IMR-90 (cell line): ENCODE data around the gene PM20D1. TPM values are rescaled to one million over a fixed set of nuclear protein-coding genes. Genes with fewer than 3 reads are reported as not detected.

Experiments
- ATAC-seq: fragments of 200-7000 bp; cut with Tn5 transposase; 2 replicates; pipeline ENCODE4 v1.9.1; 2020; ENCODE audit warnings: low read depth, mild to moderate bottlenecking, moderate library complexity
- BruUV-seq: library from RNA; stranded (reverse); fragments of 400-500 nt; replicated peaks from 2 replicates; lab custom pipeline; 2021; lab: Mats Ljungman, UMichigan
- CTCF ChIA-PET: fragments of 300-600 bp; formaldehyde crosslinking; extraction: SDS; loops from one replicate; lab custom pipeline; 2021; ENCODE audit warnings: antibody characterized with exemption; lab: Yijun Ruan, JAX
- POLR2A ChIA-PET: fragments of 300-600 bp; sonication (Branson Sonifier 250); formaldehyde crosslinking; loops from one replicate; lab custom pipeline; 2022; ENCODE audit warnings: antibody characterized with exemption; ENCODE audit not compliant: unreplicated experiment; lab: Charles Lee
- DNase-seq: peaks from one replicate; pipeline ENCODE4 v3.0.0; 2013
- H2AFZ ChIP-seq: replicated peaks from 2 replicates; pipeline ENCODE3; 2013; ENCODE audit warnings: low read length, mild to moderate bottlenecking; ENCODE audit not compliant: poor library complexity
- H2AK5ac ChIP-seq: 2 replicates; pipeline ENCODE4 v1.6.1; 2013; ENCODE audit warnings: low read depth, low read length, inconsistent platforms
- H2AK9ac ChIP-seq: replicated peaks from 2 replicates; pipeline ENCODE3; 2013; ENCODE audit warnings: mild to moderate bottlenecking, low read depth, low read length, moderate library complexity; ENCODE audit not compliant: poor library complexity
- H2BK120ac ChIP-seq: 2 replicates; pipeline ENCODE4 v1.6.1; 2013; ENCODE audit warnings: low read depth, low read length, inconsistent platforms
- H2BK15ac ChIP-seq: 3 replicates; pipeline ENCODE4 v1.6.1; 2013; ENCODE audit warnings: low read depth, low read length, inconsistent platforms
- H2BK20ac ChIP-seq: 2 replicates; pipeline ENCODE4 v1.6.1; 2013; ENCODE audit warnings: low read depth, mild to moderate bottlenecking, inconsistent platforms, low read length, moderate library complexity
- H2BK5ac ChIP-seq: 2 replicates; pipeline ENCODE4 v1.6.1; 2013; ENCODE audit warnings: mild to moderate bottlenecking, low read depth, low read length, inconsistent platforms; ENCODE audit not compliant: poor library complexity, severe bottlenecking
- H3K14ac ChIP-seq: replicated peaks from 2 replicates; pipeline ENCODE4 v1.6.1; 2013; ENCODE audit warnings: low read depth, low read length, inconsistent platforms
- H3K18ac ChIP-seq: 2 replicates; pipeline ENCODE4 v1.6.1; 2013; ENCODE audit warnings: low read depth, low read length, control low read depth
- H3K23ac ChIP-seq: 2 replicates; pipeline ENCODE4 v1.6.1; 2013; ENCODE audit warnings: low read depth, low read length, inconsistent platforms
- H3K27ac ChIP-seq: 2 replicates; pipeline ENCODE4 v1.5.1; 2013; ENCODE audit warnings: mild to moderate bottlenecking, control low read depth, low read length; ENCODE audit not compliant: insufficient read depth
- H3K27me3 ChIP-seq: 2 replicates; pipeline ENCODE4 v1.6.1; 2013; ENCODE audit warnings: low read length; ENCODE audit not compliant: control insufficient read depth, insufficient read depth
- H3K36me3 ChIP-seq: 2 replicates; pipeline ENCODE4 v1.6.1; 2013; ENCODE audit warnings: low read length, mixed read lengths; ENCODE audit not compliant: control insufficient read depth, insufficient read depth
- H3K4ac ChIP-seq: 2 replicates; pipeline ENCODE4 v1.6.1; 2013; ENCODE audit warnings: low read depth, low read length, inconsistent platforms
- H3K4me1 ChIP-seq: 2 replicates; pipeline ENCODE4 v1.6.1; 2013; ENCODE audit warnings: low read length, mixed read lengths; ENCODE audit not compliant: control insufficient read depth, insufficient read depth
- H3K4me2 ChIP-seq: 2 replicates; pipeline ENCODE4 v1.6.1; 2013; ENCODE audit warnings: low read depth, mild to moderate bottlenecking, control low read depth, low read length, moderate library complexity
- H3K4me3 ChIP-seq: 2 replicates; pipeline ENCODE4 v1.5.1; 2013; ENCODE audit warnings: low read depth, mild to moderate bottlenecking, control low read depth, low read length, moderate library complexity; ENCODE audit not compliant: insufficient read depth
- H3K56ac ChIP-seq: 2 replicates; pipeline ENCODE4 v1.6.1; 2013; ENCODE audit warnings: low read length, inconsistent platforms; ENCODE audit not compliant: insufficient read depth; ENCODE audit errors: extremely low read depth
- H3K79me1 ChIP-seq, 2 experiments: 2 replicates each; pipeline ENCODE4 v1.6.1; 2013; ENCODE audit warnings: low read length in 2 of 2, inconsistent platforms in 1 of 2, low read depth in 1 of 2
- H3K9ac ChIP-seq: 2 replicates; pipeline ENCODE4 v1.6.1; 2013; ENCODE audit warnings: low read depth, low read length, control low read depth
- H3K9me1 ChIP-seq: 2 replicates; pipeline ENCODE4 v1.6.1; 2013; ENCODE audit warnings: low read length, inconsistent platforms; ENCODE audit not compliant: insufficient read depth
- H3K9me3 ChIP-seq: 2 replicates; pipeline ENCODE4 v1.6.1; 2013; ENCODE audit warnings: low read length; ENCODE audit not compliant: control insufficient read depth, insufficient read depth
- H4K20me1 ChIP-seq: 2 replicates; pipeline ENCODE4 v1.6.1; 2013; ENCODE audit warnings: low read length, inconsistent platforms; ENCODE audit not compliant: insufficient read depth
- H4K5ac ChIP-seq: 2 replicates; pipeline ENCODE4 v1.6.1; 2013; ENCODE audit warnings: mild to moderate bottlenecking, low read depth, low read length, control low read depth
- H4K8ac ChIP-seq, 2 experiments: 2 replicates each; pipeline ENCODE4 v1.6.1; 2013; ENCODE audit warnings: low read depth in 2 of 2, low read length in 2 of 2, control low read depth in 1 of 2, inconsistent platforms in 1 of 2
- H4K91ac ChIP-seq: 2 replicates; pipeline ENCODE4 v1.6.1; 2013; ENCODE audit warnings: low read depth, low read length, inconsistent platforms; ENCODE audit not compliant: insufficient read depth
- BHLHE40 ChIP-seq: fragments of 150-350 bp; IDR thresholded peaks from 2 replicates; pipeline ENCODE4 v1.6.1; 2016; ENCODE audit warnings: mild to moderate bottlenecking, low read depth, low read length
- CEBPB ChIP-seq: IDR thresholded peaks from 2 replicates; pipeline ENCODE4 v1.6.1; 2012; ENCODE audit warnings: low read depth, low read length, improper control_type of control experiment
- CHD1 ChIP-seq: IDR thresholded peaks from 2 replicates; pipeline ENCODE4 v1.6.1; 2012; ENCODE audit warnings: low read depth, low read length, improper control_type of control experiment
- ELK1 ChIP-seq: fragments of 150-350 bp; IDR thresholded peaks from 2 replicates; pipeline ENCODE4 v1.6.1; 2016; ENCODE audit warnings: low read depth, mild to moderate bottlenecking, low read length, moderate library complexity, borderline replicate concordance
- FOS ChIP-seq: fragments of 150-350 bp; IDR thresholded peaks from 2 replicates; pipeline ENCODE4 v1.6.1; 2016; ENCODE audit warnings: low read depth, low read length
- MAFK ChIP-seq: IDR thresholded peaks from 2 replicates; pipeline ENCODE4 v1.6.1; 2012; ENCODE audit warnings: low read depth, low read length, improper control_type of control experiment
- MAZ ChIP-seq: IDR thresholded peaks from 2 replicates; pipeline ENCODE4 v1.6.1; 2012; ENCODE audit warnings: low read depth, mild to moderate bottlenecking, low read length, improper control_type of control experiment, moderate library complexity, borderline replicate concordance
- MXI1 ChIP-seq: IDR thresholded peaks from 2 replicates; pipeline ENCODE4 v1.6.1; 2012; ENCODE audit warnings: low read depth, mild to moderate bottlenecking, low read length, moderate library complexity, borderline replicate concordance
- NFE2L2 ChIP-seq: fragments of 150-350 bp; IDR thresholded peaks from 2 replicates; pipeline ENCODE4 v1.6.1; 2016; ENCODE audit warnings: low read depth, mild to moderate bottlenecking, low read length
- POLR2A ChIP-seq: IDR thresholded peaks from 2 replicates; pipeline ENCODE4 v1.6.1; 2012; ENCODE audit warnings: mild to moderate bottlenecking, low read depth, low read length
- RAD21 ChIP-seq: IDR thresholded peaks from 2 replicates; pipeline ENCODE4 v1.6.1; 2012; ENCODE audit warnings: low read length, improper control_type of control experiment
- RCOR1 ChIP-seq: IDR thresholded peaks from 2 replicates; pipeline ENCODE4 v1.6.1; 2012; ENCODE audit warnings: mild to moderate bottlenecking, low read length, improper control_type of control experiment; ENCODE audit not compliant: insufficient replicate concordance
- RFX5 ChIP-seq: IDR thresholded peaks from 2 replicates; pipeline ENCODE4 v1.8.0; 2012; ENCODE audit warnings: low read depth, mild to moderate bottlenecking, low read length, moderate library complexity
- SMC3 ChIP-seq: fragments of 150-350 bp; IDR thresholded peaks from 2 replicates; pipeline ENCODE4 v1.6.1; 2016; ENCODE audit warnings: low read depth, mild to moderate bottlenecking, antibody characterized with exemption, low read length, moderate library complexity
- WGBS, 2 experiments: methylation state at CpG; one replicate each; pipeline versions ENCODE4 v1.1.5 to v1.1.7; 2013; ENCODE audit warnings: missing lambda C conversion rate in 2 of 2; ENCODE audit not compliant: insufficient read length in 1 of 2; ENCODE audit errors: extremely low coverage in 2 of 2; 5-methylcytosine and 5-hydroxymethylcytosine counted together
- dilution Hi-C: fragments of 300-500 bp; cut with HindIII; formaldehyde crosslinking; loops from one replicate; pipeline ENCODE4 v1.14.3; 2018; ENCODE audit warnings: low sequenced_read_pairs; ENCODE audit not compliant: unreplicated experiment
- in situ Hi-C: fragments of 300-500 bp; cut with MboI; formaldehyde crosslinking; loops from 3 replicates; pipeline ENCODE4 v1.14.3; 2019; ENCODE audit warnings: low sequenced_read_pairs, inconsistent platforms, mixed read lengths
- intact Hi-C: fragments of 100-400 bp; cut with micrococcal nuclease; formaldehyde crosslinking; loops from 2 replicates; pipeline ENCODE4 v1.10.0; 2022
- polyA plus RNA-seq, 3 experiments: library from polyadenylated mRNA; depleted of rRNA; stranded (reverse); fragments of >200 nt; gene quantifications; 2 replicates each; pipeline ENCODE4 v1.2.3, GENCODE V29; 2012; ENCODE audit warnings: low replicate concordance in 1 of 3
- total RNA-seq: library from RNA; depleted of rRNA; stranded (reverse); fragments of >200 nt; gene quantifications from 2 replicates; pipeline ENCODE4 v1.2.3, GENCODE V29; 2012
- TF ChIP-seq, protein P1 (sequence below): conservative IDR thresholded peaks from 2 replicates; pipeline ENCODE4 v1.5.1; 2012; ENCODE audit warnings: mild to moderate bottlenecking, low read depth, low read length, improper control_type of control experiment

The PM20D1 gene
- total and polyA plus RNA-seq, 2 of the 4 experiments (the other 2 are of a cell fraction), result not detected

DNA sequence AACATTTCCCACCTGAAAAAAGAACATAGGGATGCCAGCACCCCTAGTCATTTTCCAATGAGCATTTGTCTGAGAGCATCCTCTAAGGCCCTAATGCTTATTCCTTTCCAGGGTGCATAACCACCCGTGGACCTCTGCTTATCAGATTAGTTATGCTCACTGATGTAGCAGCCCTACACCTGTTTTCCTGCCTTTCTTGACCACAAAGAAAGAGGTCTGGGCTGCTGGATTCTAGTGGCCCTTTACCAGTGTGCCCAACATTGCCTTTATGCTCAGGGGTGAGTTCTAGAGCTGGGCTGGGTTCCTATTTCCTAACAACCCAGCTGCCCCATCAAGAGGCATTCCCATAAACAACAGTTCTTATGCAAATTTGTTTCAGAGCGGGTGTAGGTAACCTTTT is 20.3 kb upstream of the PM20D1 start:
- H3K23ac ChIP-seq, result no peak overlapping the region
- WGBS, 2 experiments, result 17% methylated on average over 1 of the region's 2 CpGs; no CpG with 5 or more reads in 1 of the 2 experiments
- no peaks in the 10 kb centered on the region for H3K36me3 ChIP-seq
- peaks cover 21% of the 10 kb centered on the region for H3K27me3 ChIP-seq
- H4K20me1 ChIP-seq, result no peaks in the 10 kb centered on the region
- H3K9me1 ChIP-seq, result no peaks in the 10 kb centered on the region
- DNase-seq, result no peak
- H4K5ac ChIP-seq, result no peak overlapping the region
- H2BK15ac ChIP-seq, result no peak overlapping the region
- H3K18ac ChIP-seq, result no peak overlapping the region
- H3K27ac ChIP-seq, result no peak overlapping the region
- CTCF ChIA-PET, result interaction anchor here (0.7 kb wide), 1 partner anchor 1560 kb away, joined by 6 read pairs; no protein-coding TSS in a partner anchor
- H3K79me1 ChIP-seq, result no peaks in the 10 kb centered on the region
- no peak overlapping the region for H4K91ac ChIP-seq
- no peak for TF ChIP-seq ELK1
- TF ChIP-seq MAFK, result no peak
- TF ChIP-seq FOS, result no peak
- no peak for TF ChIP-seq MAZ
- TF ChIP-seq, protein P1, sequence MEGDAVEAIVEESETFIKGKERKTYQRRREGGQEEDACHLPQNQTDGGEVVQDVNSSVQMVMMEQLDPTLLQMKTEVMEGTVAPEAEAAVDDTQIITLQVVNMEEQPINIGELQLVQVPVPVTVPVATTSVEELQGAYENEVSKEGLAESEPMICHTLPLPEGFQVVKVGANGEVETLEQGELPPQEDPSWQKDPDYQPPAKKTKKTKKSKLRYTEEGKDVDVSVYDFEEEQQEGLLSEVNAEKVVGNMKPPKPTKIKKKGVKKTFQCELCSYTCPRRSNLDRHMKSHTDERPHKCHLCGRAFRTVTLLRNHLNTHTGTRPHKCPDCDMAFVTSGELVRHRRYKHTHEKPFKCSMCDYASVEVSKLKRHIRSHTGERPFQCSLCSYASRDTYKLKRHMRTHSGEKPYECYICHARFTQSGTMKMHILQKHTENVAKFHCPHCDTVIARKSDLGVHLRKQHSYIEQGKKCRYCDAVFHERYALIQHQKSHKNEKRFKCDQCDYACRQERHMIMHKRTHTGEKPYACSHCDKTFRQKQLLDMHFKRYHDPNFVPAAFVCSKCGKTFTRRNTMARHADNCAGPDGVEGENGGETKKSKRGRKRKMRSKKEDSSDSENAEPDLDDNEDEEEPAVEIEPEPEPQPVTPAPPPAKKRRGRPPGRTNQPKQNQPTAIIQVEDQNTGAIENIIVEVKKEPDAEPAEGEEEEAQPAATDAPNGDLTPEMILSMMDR, result no peak
- no peak for TF ChIP-seq NFE2L2
- no peak for TF ChIP-seq CHD1
- no peak for TF ChIP-seq SMC3
- TF ChIP-seq RCOR1, result no peak
- TF ChIP-seq POLR2A, result no peak
- TF ChIP-seq BHLHE40, result no peak
- no peak for TF ChIP-seq RAD21
- TF ChIP-seq MXI1, result no peak
- TF ChIP-seq RFX5, result no peak
- no peak for TF ChIP-seq CEBPB
- H3K9ac ChIP-seq, result no peak overlapping the region
- ATAC-seq, result no peak
- H3K9me3 ChIP-seq, result no peaks in the 10 kb centered on the region
- H3K4me3 ChIP-seq, result no peak overlapping the region
- no peak overlapping the region for H3K4ac ChIP-seq
- no peaks in the 10 kb centered on the region for H3K4me1 ChIP-seq
- H3K56ac ChIP-seq, result no peak overlapping the region
- H3K14ac ChIP-seq, result no peak overlapping the region
- POLR2A ChIA-PET, result no interaction called here
- no peak overlapping the region for H2BK5ac ChIP-seq
- H3K4me2 ChIP-seq, result no peak overlapping the region
- H2AK5ac ChIP-seq, result no peak overlapping the region
- no peak overlapping the region for H2AFZ ChIP-seq
- in situ Hi-C loops, result no loop called here
- dilution Hi-C loops, result no loop called here
- no peak overlapping the region for H2BK120ac ChIP-seq
- intact Hi-C loops, result no loop called here
- H2BK20ac ChIP-seq, result no peak overlapping the region
- H2AK9ac ChIP-seq, result no peak overlapping the region
- BruUV-seq, result no TSS peak
- no peak overlapping the region for H4K8ac ChIP-seq
